ENCODE results near the gene PSAT1. TPM values are rescaled to one million over a fixed set of nuclear protein-coding genes. Genes with fewer than 3 reads are reported as not detected.

PSAT1 gene
- total RNA-seq, 2 donors from 2014 or later = 57.6 to 93.6 TPM

GRCh38 chr9:78325343-78325742 is 28.4 kb downstream of the PSAT1 start:
- peaks cover 43 to 66% of the 10 kb centered on the region in 2 donors for H3K36me3 Mint-ChIP-seq
- DNase-seq (ENCODE audit: low spot score in 2 of 2) = no peak
- no peak for ATAC-seq
- no peaks in the 10 kb centered on the region for H3K9me3 Mint-ChIP-seq
- H3K27ac Mint-ChIP-seq = no peak overlapping the region

GRCh38 chr9:78325846-78326360 is 29.0 kb downstream of the PSAT1 start:
- Mint-ChIP-seq H3K9me3 (no peaks in the 10 kb centered on the region), H3K27ac (no peak overlapping the region), H3K36me3 (peaks cover 47 to 65% of the 10 kb centered on the region in 2 donors)
- ATAC-seq (no peak), DNase-seq (ENCODE audit: low spot score in 2 of 2) (no peak)

GRCh38 chr9:78326564-78326963 is 29.6 kb downstream of the PSAT1 start:
- ATAC-seq (no peak), DNase-seq (ENCODE audit: low spot score in 2 of 2) (no peak)
- Mint-ChIP-seq H3K27ac (no peak overlapping the region), H3K36me3 (peaks cover 54 to 66% of the 10 kb centered on the region in 2 donors), H3K9me3 (no peaks in the 10 kb centered on the region)

GRCh38 chr9:78332381-78332780 is 35.5 kb downstream of the PSAT1 start:
- Mint-ChIP-seq H3K36me3 (peaks cover 64 to 69% of the 10 kb centered on the region in 2 donors), H3K27ac (no peak overlapping the region), H3K9me3 (peaks cover 26 to 27% of the 10 kb centered on the region in 2 donors)
- DNase-seq (ENCODE audit: low spot score in 2 of 2) (no peak), ATAC-seq (no peak)

- DNase-seq (ENCODE audit: low spot score in 2 of 2) (no peak), ATAC-seq (peak in 1 of 2 donors; percentile 78)
- Mint-ChIP-seq H3K36me3 (peaks cover 0 to 8% of the 10 kb centered on the region in 2 donors), H3K9me3 (peaks cover 0 to 4% of the 10 kb centered on the region in 2 donors), H3K27ac (no peak overlapping the region)
These were observed 51.9 kb downstream of the PSAT1 start for GRCh38 chr9:78348848-78349247.

GRCh38 chr9:78351816-78352215 is 54.9 kb downstream of the PSAT1 start:
- DNase-seq (ENCODE audit: low spot score in 2 of 2) (no peak), ATAC-seq (peak in 1 of 2 donors; percentile 83)
- H3K36me3 Mint-ChIP-seq = peaks cover 0 to 8% of the 10 kb centered on the region in 2 donors
- H3K9me3 Mint-ChIP-seq = no peaks in the 10 kb centered on the region
- H3K27ac Mint-ChIP-seq = no peak overlapping the region

- no peak for ATAC-seq
- H3K27ac Mint-ChIP-seq = no peak overlapping the region
- DNase-seq (ENCODE audit: low spot score in 2 of 2) = no peak
- H3K36me3 Mint-ChIP-seq = peaks cover 0 to 4% of the 10 kb centered on the region in 2 donors
- no peaks in the 10 kb centered on the region for H3K9me3 Mint-ChIP-seq
These were observed 57.5 kb downstream of the PSAT1 start for GRCh38 chr9:78354324-78354973.

- no peak for ATAC-seq
- Mint-ChIP-seq H3K36me3 (peaks cover 0 to 4% of the 10 kb centered on the region in 2 donors), H3K9me3 (no peaks in the 10 kb centered on the region), H3K27ac (no peak overlapping the region)
- no peak for DNase-seq (ENCODE audit: low spot score in 2 of 2)
These were observed 58.1 kb downstream of the PSAT1 start for GRCh38 chr9:78354989-78355388.

- no peak for ATAC-seq
- Mint-ChIP-seq H3K9me3 (no peaks in the 10 kb centered on the region), H3K36me3 (no peaks in the 10 kb centered on the region), H3K27ac (no peak overlapping the region)
- no peak for DNase-seq (ENCODE audit: low spot score in 2 of 2)
These were observed 59.7 kb downstream of the PSAT1 start for GRCh38 chr9:78356634-78357033.

- DNase-seq (ENCODE audit: low spot score in 2 of 2) = no peak
- ATAC-seq = no peak
- H3K36me3 Mint-ChIP-seq = no peaks in the 10 kb centered on the region
- no peaks in the 10 kb centered on the region for H3K9me3 Mint-ChIP-seq
- peak overlapping the region in 1 of 2 donors; percentile 22 for H3K27ac Mint-ChIP-seq
These were observed 60.4 kb downstream of the PSAT1 start for GRCh38 chr9:78357165-78357873.

- Mint-ChIP-seq H3K9me3 (no peaks in the 10 kb centered on the region), H3K27ac (no peak overlapping the region), H3K36me3 (no peaks in the 10 kb centered on the region)
- no peak for DNase-seq (ENCODE audit: low spot score in 2 of 2)
- no peak for ATAC-seq
These were observed 61.6 kb downstream of the PSAT1 start for GRCh38 chr9:78358329-78359051.

GRCh38 chr9:78363221-78363620 is 66.3 kb downstream of the PSAT1 start:
- Mint-ChIP-seq H3K36me3 (no peaks in the 10 kb centered on the region), H3K27ac (no peak overlapping the region), H3K9me3 (no peaks in the 10 kb centered on the region)
- DNase-seq (ENCODE audit: low spot score in 2 of 2) = no peak
- ATAC-seq = no peak

- Mint-ChIP-seq H3K9me3 (no peaks in the 10 kb centered on the region), H3K36me3 (no peaks in the 10 kb centered on the region), H3K27ac (no peak overlapping the region)
- ATAC-seq = no peak
- no peak for DNase-seq (ENCODE audit: low spot score in 2 of 2)
These were observed 69.1 kb downstream of the PSAT1 start for GRCh38 chr9:78365748-78366697.

- no peaks in the 10 kb centered on the region for H3K9me3 Mint-ChIP-seq
- no peaks in the 10 kb centered on the region for H3K36me3 Mint-ChIP-seq
- ATAC-seq = no peak
- no peak overlapping the region for H3K27ac Mint-ChIP-seq
- no peak for DNase-seq (ENCODE audit: low spot score in 2 of 2)
These were observed 69.9 kb downstream of the PSAT1 start for GRCh38 chr9:78366827-78367226.

GRCh38 chr9:78368236-78368635 is 71.3 kb downstream of the PSAT1 start:
- Mint-ChIP-seq H3K36me3 (no peaks in the 10 kb centered on the region), H3K27ac (no peak overlapping the region), H3K9me3 (no peaks in the 10 kb centered on the region)
- ATAC-seq = no peak
- DNase-seq (ENCODE audit: low spot score in 2 of 2) = no peak

- peak; percentile 61 to 73 for ATAC-seq
- Mint-ChIP-seq H3K27ac (no peak overlapping the region), H3K36me3 (no peaks in the 10 kb centered on the region)
These were observed 72.8 kb downstream of the PSAT1 start for GRCh38 chr9:78369639-78370219.

More at GRCh38 chr9:78369639-78370219, 72.8 kb downstream of the PSAT1 start:
- H3K9me3 Mint-ChIP-seq = no peaks in the 10 kb centered on the region
- peak in 1 of 2 donors; percentile 68 for DNase-seq (ENCODE audit: low spot score in 2 of 2)

All from activated naive CD4-positive, alpha-beta T cell treated with anti-CD3 and anti-CD28 coated beads, Interleukin-2, amount 50 U/mL, for 72 hours (primary cell).